Type B pancreatic cell (in vitro differentiated cells): ENCODE measurements around the gene NFKBIA. TPM values are rescaled to one million over a fixed set of nuclear protein-coding genes. Genes with fewer than 3 reads are reported as not detected.

ENCODE experiments used
- DNase-seq: peaks from one replicate; pipeline ENCODE4 v3.0.0; 2021; ENCODE audit warnings: mixed read lengths; ENCODE audit not compliant: unreplicated experiment; ENCODE audit errors: extremely low spot score
- H3K27ac Mint-ChIP-seq: 2 replicates; pipeline ENCODE4 v1.8.0; 2021; ENCODE audit warnings: mild to moderate bottlenecking, mixed read lengths
- H3K27me3 Mint-ChIP-seq: 2 replicates; pipeline ENCODE4 v1.8.0; 2021; ENCODE audit warnings: mixed read lengths
- H3K36me3 Mint-ChIP-seq: 2 replicates; pipeline ENCODE4 v1.8.0; 2021; ENCODE audit warnings: mixed read lengths
- H3K4me1 Mint-ChIP-seq: one replicate; pipeline ENCODE4 v1.8.0; 2021; ENCODE audit warnings: mixed read lengths; ENCODE audit not compliant: unreplicated experiment
- H3K4me3 Mint-ChIP-seq: 2 replicates; pipeline ENCODE4 v1.8.0; 2021; ENCODE audit warnings: mild to moderate bottlenecking, mixed read lengths
- H3K9me3 Mint-ChIP-seq: 2 replicates; pipeline ENCODE4 v1.8.0; 2021; ENCODE audit warnings: mixed read lengths
- total RNA-seq: library from RNA; stranded (reverse); gene quantifications from 2 replicates; pipeline ENCODE4 v1.2.1, GENCODE V29; 2021; ENCODE audit warnings: low replicate concordance
- TF ChIP-seq, protein P1 (sequence below): fragments of 200-600 bp; sonication (generic); conservative IDR thresholded peaks from 2 replicates; pipeline ENCODE4 v1.5.0; 2021; ENCODE audit warnings: antibody characterized with exemption, mild to moderate bottlenecking

Gene NFKBIA
- total RNA-seq, 1 donor from 2014 or later = 63.4 TPM

DNA sequence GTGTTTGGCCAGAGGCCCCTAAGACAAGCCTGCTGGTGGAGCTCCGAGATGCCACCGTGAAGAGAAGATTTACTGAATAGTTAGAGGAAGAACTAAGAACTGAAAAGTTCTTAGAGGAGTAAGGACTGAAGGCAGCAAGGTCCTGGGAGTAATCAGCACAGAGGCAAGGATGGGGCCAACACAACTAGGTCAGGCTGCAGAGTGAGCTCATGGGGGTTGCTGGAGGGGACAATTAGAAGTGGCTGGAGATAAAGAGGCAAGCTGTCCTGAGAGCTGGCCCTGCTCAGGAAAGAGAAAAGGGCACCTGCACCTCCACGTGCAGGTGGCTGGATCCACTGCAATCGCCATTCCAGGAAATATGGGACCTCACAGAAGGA is 52.7 kb downstream of the NFKBIA start:
- H3K27ac Mint-ChIP-seq = no peak overlapping the region
- DNase-seq = no peak
- no peaks in the 10 kb centered on the region for H3K36me3 Mint-ChIP-seq
- TF ChIP-seq, protein P1, sequence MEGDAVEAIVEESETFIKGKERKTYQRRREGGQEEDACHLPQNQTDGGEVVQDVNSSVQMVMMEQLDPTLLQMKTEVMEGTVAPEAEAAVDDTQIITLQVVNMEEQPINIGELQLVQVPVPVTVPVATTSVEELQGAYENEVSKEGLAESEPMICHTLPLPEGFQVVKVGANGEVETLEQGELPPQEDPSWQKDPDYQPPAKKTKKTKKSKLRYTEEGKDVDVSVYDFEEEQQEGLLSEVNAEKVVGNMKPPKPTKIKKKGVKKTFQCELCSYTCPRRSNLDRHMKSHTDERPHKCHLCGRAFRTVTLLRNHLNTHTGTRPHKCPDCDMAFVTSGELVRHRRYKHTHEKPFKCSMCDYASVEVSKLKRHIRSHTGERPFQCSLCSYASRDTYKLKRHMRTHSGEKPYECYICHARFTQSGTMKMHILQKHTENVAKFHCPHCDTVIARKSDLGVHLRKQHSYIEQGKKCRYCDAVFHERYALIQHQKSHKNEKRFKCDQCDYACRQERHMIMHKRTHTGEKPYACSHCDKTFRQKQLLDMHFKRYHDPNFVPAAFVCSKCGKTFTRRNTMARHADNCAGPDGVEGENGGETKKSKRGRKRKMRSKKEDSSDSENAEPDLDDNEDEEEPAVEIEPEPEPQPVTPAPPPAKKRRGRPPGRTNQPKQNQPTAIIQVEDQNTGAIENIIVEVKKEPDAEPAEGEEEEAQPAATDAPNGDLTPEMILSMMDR = no peak
- H3K27me3 Mint-ChIP-seq = no peaks in the 10 kb centered on the region
- no peaks in the 10 kb centered on the region for H3K9me3 Mint-ChIP-seq
- H3K4me1 Mint-ChIP-seq = peaks cover 39% of the 10 kb centered on the region
- H3K4me3 Mint-ChIP-seq = no peak overlapping the region

Other genes with a start within 250 kb of the NFKBIA start
- gene PSMA6, start 112.4 kb downstream of the NFKBIA start, total RNA-seq = 171 and 172 TPM in 2 replicates
- 0.12 and 0.26 TPM in 2 replicates for gene INSM2, start 129.4 kb upstream of the NFKBIA start, total RNA-seq